Activated CD4-positive, CD25-positive, alpha-beta regulatory T cell treated with anti-CD3 and anti-CD28 coated beads, Interleukin-2, amount 50 U/mL, for 24 hours (primary cell): ENCODE data around the gene KLHL24.
"Not testable (repeated sequence)": the region's sequence is repeated elsewhere in the genome, so short reads cannot be mapped to it uniquely, and the experiment has no call there.

Source experiments
- ATAC-seq, 2 donors: fragments of 150-1000 bp; cut with Tn5 transposase; one replicate each; pipeline ENCODE4 v1.10.0; 2021; ENCODE audit warnings: mild to moderate bottlenecking in 1 of 2, moderate library complexity in 1 of 2

KLHL24 gene

GRCh38 chr3:183635431-183636220, at the start of gene KLHL24:
KLHL24 (plus strand) TSS chr3:183635623; CDS start chr3:183650357, 14,734 bp downstream.
- ATAC-seq: peak; percentile 74 to 80

- peak; percentile 66 to 68 for ATAC-seq
Measured at GRCh38 chr3:183586477-183586876, 48.9 kb upstream of the KLHL24 start.

- no peak for ATAC-seq
Measured at GRCh38 chr3:183587336-183587735, 48.1 kb upstream of the KLHL24 start.

- no peak for ATAC-seq
Measured at GRCh38 chr3:183590442-183590841, 45.0 kb upstream of the KLHL24 start.

- peak in 1 of 2 donors; percentile 43 for ATAC-seq
Measured at GRCh38 chr3:183591881-183592521, 43.4 kb upstream of the KLHL24 start.

GRCh38 chr3:183592821-183593220, 42.6 kb upstream of the KLHL24 start:
- ATAC-seq: no peak

GRCh38 chr3:183594636-183595035, 40.8 kb upstream of the KLHL24 start:
- no peak for ATAC-seq

- ATAC-seq: no peak
Measured at GRCh38 chr3:183597959-183598358, 37.5 kb upstream of the KLHL24 start.

GRCh38 chr3:183611326-183611725, 24.1 kb upstream of the KLHL24 start:
- not testable (repeated sequence) for ATAC-seq

GRCh38 chr3:183613366-183614285, 21.8 kb upstream of the KLHL24 start:
- ATAC-seq: no peak

GRCh38 chr3:183618542-183618941, 16.9 kb upstream of the KLHL24 start:
- ATAC-seq: no peak

- ATAC-seq: no peak
Measured at GRCh38 chr3:183619010-183619409, 16.4 kb upstream of the KLHL24 start.

GRCh38 chr3:183619624-183620251, 15.7 kb upstream of the KLHL24 start:
- no peak for ATAC-seq

GRCh38 chr3:183620252-183620628, 15.2 kb upstream of the KLHL24 start:
- ATAC-seq: no peak

- not testable (repeated sequence) for ATAC-seq
Measured at GRCh38 chr3:183622473-183622872, 12.9 kb upstream of the KLHL24 start.

- ATAC-seq: no peak
Measured at GRCh38 chr3:183626877-183627594, 8.4 kb upstream of the KLHL24 start.

- ATAC-seq: no peak
Measured at GRCh38 chr3:183629546-183630301, 5.7 kb upstream of the KLHL24 start.

- ATAC-seq: no peak
Measured at GRCh38 chr3:183631715-183632114, 3.7 kb upstream of the KLHL24 start.

GRCh38 chr3:183632725-183633124, 2.7 kb upstream of the KLHL24 start:
- ATAC-seq: not testable (repeated sequence)

GRCh38 chr3:183634707-183635106, 716 bp upstream of the KLHL24 start:
- ATAC-seq: no peak

- no peak for ATAC-seq
Measured at GRCh38 chr3:183635107-183635430, 354 bp upstream of the KLHL24 start.
